H9 (cell line): ENCODE measurements around the gene PRODH2. TPM values are rescaled to one million over a fixed set of nuclear protein-coding genes. Genes with fewer than 3 reads are reported as not detected.
"Not testable (repeated sequence)": the region's sequence is repeated elsewhere in the genome, so short reads cannot be mapped to it uniquely, and the experiment has no call there.

Experiments used
- DNase-seq: peaks from one replicate; pipeline ENCODE4 v3.0.0-alpha.2; 2017
- H2AFZ ChIP-seq: one replicate; pipeline ENCODE4 v1.6.1; 2013; ENCODE audit warnings: mild to moderate bottlenecking, low read length, control low read depth, moderate library complexity
- H2AK5ac ChIP-seq: 2 replicates; pipeline ENCODE4 v1.6.1; 2013; ENCODE audit warnings: low read length, control low read depth, mixed read lengths; ENCODE audit not compliant: insufficient read length
- H2BK120ac ChIP-seq: one replicate; pipeline ENCODE4 v1.6.1; 2013; ENCODE audit warnings: low read depth, mild to moderate bottlenecking, low read length, control low read depth, inconsistent platforms; ENCODE audit not compliant: poor library complexity, severe bottlenecking
- H2BK12ac ChIP-seq: 2 replicates; pipeline ENCODE4 v1.6.1; 2013; ENCODE audit warnings: low read length, control low read depth, mixed read lengths, low read depth; ENCODE audit not compliant: insufficient read length
- H2BK15ac ChIP-seq: 2 replicates; pipeline ENCODE4 v1.6.1; 2013; ENCODE audit warnings: low read depth, low read length, control low read depth
- H2BK20ac ChIP-seq: one replicate; pipeline ENCODE4 v1.6.1; 2013; ENCODE audit warnings: low read depth, mild to moderate bottlenecking, low read length, control low read depth, inconsistent platforms; ENCODE audit not compliant: poor library complexity, severe bottlenecking
- H2BK5ac ChIP-seq: 2 replicates; pipeline ENCODE4 v1.6.1; 2013; ENCODE audit warnings: low read length, control low read depth, mixed read lengths; ENCODE audit not compliant: insufficient read length
- H3K14ac ChIP-seq: 2 replicates; pipeline ENCODE4 v1.6.1; 2013; ENCODE audit warnings: low read length, control low read depth; ENCODE audit not compliant: insufficient read depth
- H3K18ac ChIP-seq: 2 replicates; pipeline ENCODE4 v1.6.1; 2013; ENCODE audit warnings: low read depth, mild to moderate bottlenecking, mixed read lengths, low read length, control low read depth; ENCODE audit not compliant: insufficient read length
- H3K23ac ChIP-seq: 2 replicates; pipeline ENCODE4 v1.6.1; 2013; ENCODE audit warnings: low read length, control low read depth, mixed read lengths, low read depth; ENCODE audit not compliant: insufficient read length
- H3K23me2 ChIP-seq: 2 replicates; pipeline ENCODE4 v1.6.1; 2013; ENCODE audit warnings: low read depth, mild to moderate bottlenecking, mixed read lengths, low read length, control low read depth; ENCODE audit not compliant: insufficient read length, poor library complexity, severe bottlenecking
- H3K27ac ChIP-seq: 2 replicates; pipeline ENCODE4 v1.5.1; 2013; ENCODE audit warnings: low read length, control low read depth, mixed read lengths, low read depth; ENCODE audit not compliant: insufficient read length
- H3K27me3 ChIP-seq: 2 replicates; pipeline ENCODE4 v1.6.1; 2013; ENCODE audit warnings: low read length, control low read depth, inconsistent platforms; ENCODE audit not compliant: insufficient read depth
- H3K4ac ChIP-seq: 2 replicates; pipeline ENCODE4 v1.6.1; 2013; ENCODE audit warnings: low read depth, mild to moderate bottlenecking, control low read depth, inconsistent platforms, low read length, moderate library complexity
- H3K4me1 ChIP-seq: 2 replicates; pipeline ENCODE4 v1.6.1; 2013; ENCODE audit warnings: low read length, control low read depth, inconsistent platforms; ENCODE audit not compliant: insufficient read depth
- H3K4me2 ChIP-seq: 2 replicates; pipeline ENCODE4 v1.6.1; 2013; ENCODE audit warnings: low read length, control low read depth, mixed read lengths; ENCODE audit not compliant: insufficient read length, insufficient read depth
- H3K56ac ChIP-seq: 2 replicates; pipeline ENCODE4 v1.6.1; 2013; ENCODE audit warnings: low read depth, mild to moderate bottlenecking, mixed read lengths, low read length, control low read depth; ENCODE audit not compliant: insufficient read length
- H3K79me1 ChIP-seq: 2 replicates; pipeline ENCODE4 v1.6.1; 2013; ENCODE audit warnings: low read depth, mild to moderate bottlenecking, moderate library complexity, low read length, control low read depth, inconsistent platforms; ENCODE audit not compliant: insufficient read depth, poor library complexity, severe bottlenecking
- H3K79me2 ChIP-seq: 2 replicates; pipeline ENCODE4 v1.6.1; 2013; ENCODE audit warnings: low read length, control low read depth, inconsistent platforms; ENCODE audit not compliant: insufficient read depth
- H3K9ac ChIP-seq: 2 replicates; pipeline ENCODE4 v1.6.1; 2013; ENCODE audit warnings: low read length, control low read depth, mixed read lengths; ENCODE audit not compliant: insufficient read length; ENCODE audit errors: extremely low read depth
- H3K9me3 ChIP-seq: one replicate; pipeline ENCODE4 v1.6.1; 2013; ENCODE audit warnings: low read depth, low read length, inconsistent platforms; ENCODE audit not compliant: control insufficient read depth
- H3T11ph ChIP-seq: one replicate; pipeline ENCODE4 v1.6.1; 2013; ENCODE audit warnings: mild to moderate bottlenecking, low read length, control low read depth, inconsistent platforms
- H4K20me1 ChIP-seq: one replicate; pipeline ENCODE4 v1.6.1; 2013; ENCODE audit not compliant: control insufficient read depth, insufficient read length, insufficient read depth
- H4K5ac ChIP-seq: 2 replicates; pipeline ENCODE4 v1.6.1; 2013; ENCODE audit warnings: low read depth, mild to moderate bottlenecking, mixed read lengths, low read length, control low read depth; ENCODE audit not compliant: insufficient read length
- H4K8ac ChIP-seq: replicated peaks from 2 replicates; pipeline ENCODE4 v1.6.1; 2013; ENCODE audit warnings: low read length, control low read depth, mixed read lengths, low read depth; ENCODE audit not compliant: insufficient read length
- H4K91ac ChIP-seq: 2 replicates; pipeline ENCODE4 v1.6.1; 2013; ENCODE audit warnings: low read depth, mild to moderate bottlenecking, moderate library complexity, mixed read lengths, low read length, control low read depth; ENCODE audit not compliant: insufficient read length
- H3K27ac Mint-ChIP-seq, 3 experiments: 2 replicates in 2 of 3; 3 replicates in 1 of 3; pipeline ENCODE4 v1.8.0; 2020 to 2021; ENCODE audit warnings: mixed read lengths in 3 of 3, mild to moderate bottlenecking in 1 of 3, moderate library complexity in 1 of 3
- H3K27me3 Mint-ChIP-seq: 2 replicates; pipeline ENCODE4 v1.8.0; 2021; ENCODE audit warnings: low read depth, mild to moderate bottlenecking, moderate library complexity, mixed read lengths
- H3K36me3 Mint-ChIP-seq, 3 experiments: 2 replicates in 2 of 3; 3 replicates in 1 of 3; pipeline ENCODE4 v1.8.0; 2020 to 2021; ENCODE audit warnings: low read depth in 3 of 3, mixed read lengths in 3 of 3; ENCODE audit not compliant: insufficient read depth in 1 of 3
- H3K4me1 Mint-ChIP-seq, 2 experiments: 2 replicates each; pipeline ENCODE4 v1.8.0; 2020; ENCODE audit warnings: mixed read lengths in 2 of 2
- H3K4me3 Mint-ChIP-seq, 2 experiments: 2 replicates in 1 of 2; 3 replicates in 1 of 2; pipeline ENCODE4 v1.8.0; 2020 to 2021; ENCODE audit warnings: mild to moderate bottlenecking in 2 of 2, mixed read lengths in 2 of 2, moderate library complexity in 1 of 2
- H3K9me3 Mint-ChIP-seq, 2 experiments: 2 replicates in 1 of 2; 3 replicates in 1 of 2; pipeline ENCODE4 v1.8.0; 2020; ENCODE audit warnings: mild to moderate bottlenecking in 2 of 2, mixed read lengths in 2 of 2, moderate library complexity in 1 of 2
- WGBS: extraction: QIAGEN DNeasy Blood & Tissue Kit; methylation state at CpG from one replicate; pipeline ENCODE4 v1.1.7; 2013; ENCODE audit warnings: missing lambda C conversion rate, low lambda C conversion rate, mixed read lengths; ENCODE audit not compliant: insufficient read length; ENCODE audit errors: extremely low coverage; 5-methylcytosine and 5-hydroxymethylcytosine counted together
- total RNA-seq: library from RNA; stranded (reverse); gene quantifications from 2 replicates; pipeline ENCODE4 v1.2.1, GENCODE V29; 2021
- TF ChIP-seq, protein P1 (sequence below): fragments of 200-600 bp; sonication (generic); conservative IDR thresholded peaks from 3 replicates; pipeline ENCODE4 v1.8.0; 2021; ENCODE audit warnings: antibody characterized with exemption, mild to moderate bottlenecking

The PRODH2 gene
- total RNA-seq, 1 experiment from 2014 or later = not detected

DNA sequence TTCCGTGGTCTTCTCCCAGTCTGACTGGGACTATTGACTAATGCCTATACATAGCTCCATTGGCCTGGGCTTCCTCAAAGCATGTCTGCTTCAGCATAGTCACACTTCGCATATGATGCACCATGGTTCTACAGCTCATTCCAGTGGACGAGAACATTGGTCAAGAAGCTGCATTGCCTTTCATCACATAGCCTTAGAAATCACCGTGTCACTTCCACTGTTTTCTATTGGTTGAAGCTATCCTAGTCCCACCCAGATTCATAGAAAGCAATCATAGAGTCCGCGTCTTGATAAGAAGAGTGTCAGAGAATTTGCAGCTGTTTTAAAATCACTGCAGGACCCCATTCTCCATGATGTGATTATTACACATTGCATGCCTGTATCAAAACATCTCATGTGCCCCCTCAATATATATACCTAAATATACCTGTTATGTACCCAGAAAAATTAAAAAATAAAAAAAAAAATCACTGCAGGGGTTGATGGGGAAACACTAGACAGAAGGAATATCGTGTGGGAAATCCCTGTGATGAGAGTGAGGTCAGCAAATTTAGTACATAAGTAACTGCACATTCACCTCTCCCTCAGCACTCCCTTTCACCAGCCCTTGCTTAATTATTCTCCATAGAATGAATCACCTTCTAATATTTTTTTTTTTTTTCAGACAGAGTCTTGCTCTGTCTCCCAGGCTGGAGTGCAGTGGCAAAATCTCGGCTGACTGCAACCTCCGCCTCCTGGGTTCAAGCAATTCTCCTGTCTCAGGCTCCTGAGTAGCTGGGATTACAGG, 39.4 kb downstream of the PRODH2 start:
- no peak overlapping the region for H4K8ac ChIP-seq
- no peak overlapping the region for H3K18ac ChIP-seq
- H3K27ac Mint-ChIP-seq = no peak overlapping the region
- no peak overlapping the region for H2BK5ac ChIP-seq
- no peaks in the 10 kb centered on the region for H3K9me3 ChIP-seq
- no peak overlapping the region for H3K23ac ChIP-seq
- H2AFZ ChIP-seq = no peak overlapping the region
- no peaks in the 10 kb centered on the region for H3K27me3 ChIP-seq
- H2BK20ac ChIP-seq = no peak overlapping the region
- H3K27me3 Mint-ChIP-seq = peaks cover 44% of the 10 kb centered on the region
- H2BK15ac ChIP-seq = no peak overlapping the region
- H3K9me3 Mint-ChIP-seq = no peaks in the 10 kb centered on the region
- no peak overlapping the region for H3K4me2 ChIP-seq
- no peak overlapping the region for H3K27ac ChIP-seq
- H2BK120ac ChIP-seq = no peak overlapping the region
- H3K4me3 Mint-ChIP-seq = no peak overlapping the region
- peaks cover 5% of the 10 kb centered on the region; the same call in 1 of the 2 replicates for H3K4me1 ChIP-seq
- no peak overlapping the region for H4K91ac ChIP-seq
- H3K4ac ChIP-seq = no peak overlapping the region
- no peak overlapping the region for H3K9ac ChIP-seq
- DNase-seq = no peak
- peaks cover 26 to 31% of the 10 kb centered on the region in 2 experiments for H3K4me1 Mint-ChIP-seq
- no peaks in the 10 kb centered on the region for H3K79me1 ChIP-seq
- no peak overlapping the region for H2AK5ac ChIP-seq
- TF ChIP-seq, protein P1, sequence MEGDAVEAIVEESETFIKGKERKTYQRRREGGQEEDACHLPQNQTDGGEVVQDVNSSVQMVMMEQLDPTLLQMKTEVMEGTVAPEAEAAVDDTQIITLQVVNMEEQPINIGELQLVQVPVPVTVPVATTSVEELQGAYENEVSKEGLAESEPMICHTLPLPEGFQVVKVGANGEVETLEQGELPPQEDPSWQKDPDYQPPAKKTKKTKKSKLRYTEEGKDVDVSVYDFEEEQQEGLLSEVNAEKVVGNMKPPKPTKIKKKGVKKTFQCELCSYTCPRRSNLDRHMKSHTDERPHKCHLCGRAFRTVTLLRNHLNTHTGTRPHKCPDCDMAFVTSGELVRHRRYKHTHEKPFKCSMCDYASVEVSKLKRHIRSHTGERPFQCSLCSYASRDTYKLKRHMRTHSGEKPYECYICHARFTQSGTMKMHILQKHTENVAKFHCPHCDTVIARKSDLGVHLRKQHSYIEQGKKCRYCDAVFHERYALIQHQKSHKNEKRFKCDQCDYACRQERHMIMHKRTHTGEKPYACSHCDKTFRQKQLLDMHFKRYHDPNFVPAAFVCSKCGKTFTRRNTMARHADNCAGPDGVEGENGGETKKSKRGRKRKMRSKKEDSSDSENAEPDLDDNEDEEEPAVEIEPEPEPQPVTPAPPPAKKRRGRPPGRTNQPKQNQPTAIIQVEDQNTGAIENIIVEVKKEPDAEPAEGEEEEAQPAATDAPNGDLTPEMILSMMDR = no peak
- no CpG with 5 or more reads among the region's 9 CpGs for WGBS
- H3T11ph ChIP-seq = no peak overlapping the region
- peaks cover 4 to 15% (median 9%) of the 10 kb centered on the region in 3 experiments for H3K36me3 Mint-ChIP-seq
- no peaks in the 10 kb centered on the region for H4K20me1 ChIP-seq
- H2BK12ac ChIP-seq = no peak overlapping the region
- no peak overlapping the region for H3K56ac ChIP-seq
- no peak overlapping the region for H4K5ac ChIP-seq
- H3K79me2 ChIP-seq = no peaks in the 10 kb centered on the region
- H3K23me2 ChIP-seq = peaks cover 5% of the 10 kb centered on the region
- no peak overlapping the region for H3K14ac ChIP-seq

DNA sequence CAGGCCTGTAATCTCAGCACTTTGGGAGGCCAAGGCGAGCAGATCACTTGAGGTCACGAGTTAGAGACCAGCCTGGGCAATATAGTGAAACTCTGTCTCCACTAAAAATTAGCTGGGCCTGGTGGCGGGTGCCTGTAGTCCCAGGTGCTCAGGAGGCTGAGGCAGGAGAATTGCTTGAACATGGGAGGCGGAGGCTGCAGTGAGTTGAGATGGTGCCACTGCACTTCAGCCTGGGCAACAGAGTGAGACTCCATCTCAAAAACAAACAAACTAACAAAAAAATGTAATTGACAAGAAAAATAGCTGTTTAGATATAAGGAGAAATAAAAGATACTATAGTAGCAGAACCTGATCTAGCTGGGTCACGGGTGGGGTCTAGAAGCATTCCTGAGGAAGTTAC, 40.3 kb downstream of the PRODH2 start:
- not testable (repeated sequence) for H2BK20ac ChIP-seq, H3K79me2 ChIP-seq, H3K4me2 ChIP-seq, H3K4ac ChIP-seq, H3T11ph ChIP-seq, H3K79me1 ChIP-seq, H3K27ac ChIP-seq, H3K23ac ChIP-seq, H3K9me3 Mint-ChIP-seq, H4K5ac ChIP-seq, H3K4me1 ChIP-seq, H4K91ac ChIP-seq, H3K27ac Mint-ChIP-seq, H2BK5ac ChIP-seq, H2BK120ac ChIP-seq, H2AFZ ChIP-seq, H3K23me2 ChIP-seq, H3K4me3 Mint-ChIP-seq, H3K56ac ChIP-seq, H4K20me1 ChIP-seq, DNase-seq, H4K8ac ChIP-seq, H2BK15ac ChIP-seq, H3K18ac ChIP-seq, H2AK5ac ChIP-seq, H2BK12ac ChIP-seq, H3K14ac ChIP-seq, H3K9me3 ChIP-seq, H3K27me3 ChIP-seq, H3K9ac ChIP-seq
- no CpG with 5 or more reads among the region's 5 CpGs for WGBS
- peaks cover 27 to 30% of the 10 kb centered on the region in 2 experiments for H3K4me1 Mint-ChIP-seq
- peaks cover 4 to 17% (median 9%) of the 10 kb centered on the region in 3 experiments for H3K36me3 Mint-ChIP-seq
- peaks cover 40% of the 10 kb centered on the region for H3K27me3 Mint-ChIP-seq
